ENCODE results near the gene ZNHIT1.
"Not testable (repeated sequence)": the region's sequence is repeated elsewhere in the genome, so short reads cannot be mapped to it uniquely, and the experiment has no call there.

Gene ZNHIT1

DNA sequence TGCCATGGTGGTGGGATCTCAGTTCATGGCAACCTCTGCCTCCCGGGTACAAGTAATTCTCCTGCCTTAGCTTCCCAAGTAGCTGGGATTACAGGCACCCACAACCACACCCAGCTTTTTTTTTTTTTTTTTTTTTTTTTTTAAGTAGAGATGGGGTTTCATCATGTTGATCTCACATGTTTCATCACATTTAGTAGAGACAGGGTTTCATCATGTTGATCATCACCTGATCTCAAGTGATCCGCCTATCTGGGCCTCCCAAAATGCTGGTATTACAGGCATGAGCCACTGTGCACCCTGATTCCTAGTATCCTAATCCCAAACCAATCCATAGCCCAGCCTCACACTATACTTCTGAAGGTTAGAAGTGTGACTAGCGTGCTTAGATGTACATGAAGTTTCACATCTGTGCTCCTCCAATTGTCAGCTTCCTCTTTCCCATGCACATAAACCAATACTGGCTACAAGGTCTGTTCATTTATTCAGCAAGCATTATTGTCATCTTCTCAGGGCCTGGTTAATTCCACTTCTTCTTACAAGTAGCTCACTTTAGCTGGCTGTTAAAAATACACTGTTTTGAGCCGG, 31.0 kb upstream of the ZNHIT1 start:
- DNase-seq (ENCODE audit: low read depth in 2 of 3, low spot score in 1 of 3): no peak

DNA sequence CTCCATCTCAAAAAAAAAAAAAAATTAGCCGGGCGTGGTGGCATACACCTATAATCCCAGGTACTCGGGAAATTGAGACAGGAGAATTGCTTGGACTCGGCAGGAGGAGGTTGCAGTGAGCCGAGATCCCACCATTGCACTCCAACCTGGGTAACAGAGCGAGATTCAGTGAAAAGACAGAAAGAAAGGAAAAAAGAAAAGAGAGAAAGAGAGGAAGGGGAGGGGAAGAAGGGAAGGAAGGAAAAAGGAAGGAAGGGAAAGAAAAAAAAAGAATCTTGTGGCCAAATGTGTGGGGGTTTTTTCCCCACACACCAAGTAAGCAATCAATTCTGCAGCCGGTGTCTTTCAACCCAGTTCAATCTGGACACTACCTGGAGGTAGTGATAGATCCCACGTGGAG, 28.9 kb upstream of the ZNHIT1 start:
- no peak for DNase-seq (ENCODE audit: low read depth in 2 of 3, low spot score in 1 of 3)

DNA sequence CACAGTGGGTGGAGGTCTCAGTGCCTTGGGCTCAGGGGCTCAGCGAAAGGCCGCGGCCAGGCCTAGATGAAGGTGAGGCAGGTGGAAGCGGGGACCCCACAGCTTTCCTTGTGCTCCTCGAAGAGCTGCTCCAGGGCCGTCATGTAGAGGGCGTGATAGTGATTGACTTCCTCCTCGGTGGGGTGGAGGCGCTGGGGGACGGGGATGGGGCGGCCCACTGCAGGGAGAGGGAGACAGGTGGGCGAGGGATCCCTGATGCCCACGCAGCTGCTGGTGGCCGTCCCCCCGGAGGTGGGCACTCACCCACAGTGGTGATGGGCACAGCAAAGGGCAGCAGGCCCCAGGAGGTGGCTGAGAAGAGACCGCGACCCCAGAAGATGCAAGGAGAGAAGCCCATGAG, 22.1 kb upstream of the ZNHIT1 start:
- no peak for DNase-seq (ENCODE audit: low read depth in 2 of 3, low spot score in 1 of 3)

DNA sequence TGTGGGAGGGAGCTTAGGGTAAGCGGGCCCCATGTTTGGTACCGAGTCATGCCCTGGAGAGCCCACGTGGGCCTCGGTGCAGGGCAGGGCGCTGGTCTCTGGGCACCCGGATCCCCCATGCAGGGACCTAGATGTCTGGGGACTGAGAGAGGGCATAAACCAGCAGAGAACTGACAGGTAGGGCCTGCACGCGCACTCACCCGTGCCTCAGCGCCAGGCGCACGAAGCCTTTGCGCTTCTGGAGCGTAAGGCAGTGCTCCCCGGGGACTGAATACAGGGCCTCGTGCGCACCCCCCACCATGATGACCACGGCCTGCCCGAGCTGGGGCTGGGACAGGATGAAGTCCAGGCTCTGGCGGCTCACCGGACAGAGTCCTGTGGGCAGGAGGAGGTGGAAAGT, 20.0 kb upstream of the ZNHIT1 start:
- DNase-seq (ENCODE audit: low read depth in 2 of 3, low spot score in 1 of 3): no peak

DNA sequence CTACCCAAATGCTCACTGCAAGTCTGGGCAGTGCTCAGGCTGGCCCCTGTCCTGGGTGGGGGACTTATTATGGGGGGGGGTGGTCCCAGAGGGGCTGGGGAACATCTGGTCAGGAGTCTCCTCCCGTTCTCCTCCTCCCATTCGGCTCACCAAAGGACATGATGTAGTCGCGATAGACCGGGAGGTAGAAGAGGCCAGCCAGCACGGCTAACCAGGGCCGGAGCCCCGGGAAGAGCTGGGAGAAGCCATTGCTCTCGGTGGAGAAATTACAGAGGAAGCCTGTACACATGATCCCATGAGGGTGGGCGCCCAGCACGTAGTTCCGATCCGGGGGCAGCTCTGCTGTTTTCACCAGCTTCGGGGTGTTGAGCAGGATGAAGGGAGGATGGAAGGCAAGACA, 19.5 kb upstream of the ZNHIT1 start:
- DNase-seq (ENCODE audit: low read depth in 2 of 3, low spot score in 1 of 3): no peak

DNA sequence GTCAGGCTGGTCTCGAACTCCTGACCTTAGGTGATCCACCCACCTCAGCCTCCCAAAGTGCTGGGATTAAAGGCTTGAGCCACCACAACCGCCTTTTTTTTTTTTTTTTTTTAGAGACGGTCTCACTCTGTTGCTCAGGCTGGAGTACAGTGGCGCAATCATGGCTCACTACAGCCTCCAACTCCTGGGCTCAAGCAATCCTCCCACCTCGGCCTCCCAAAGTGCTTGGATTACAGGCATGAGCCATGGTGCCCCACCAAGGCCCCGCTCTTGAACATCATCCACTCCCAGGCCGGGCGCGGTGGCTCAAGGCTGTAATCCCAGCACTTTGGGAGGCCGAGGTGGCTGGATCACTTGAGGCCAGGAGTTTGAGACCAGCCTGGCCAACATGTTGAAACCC, 18.4 kb upstream of the ZNHIT1 start:
- not testable (repeated sequence) for DNase-seq (ENCODE audit: low read depth in 2 of 3, low spot score in 1 of 3)

DNA sequence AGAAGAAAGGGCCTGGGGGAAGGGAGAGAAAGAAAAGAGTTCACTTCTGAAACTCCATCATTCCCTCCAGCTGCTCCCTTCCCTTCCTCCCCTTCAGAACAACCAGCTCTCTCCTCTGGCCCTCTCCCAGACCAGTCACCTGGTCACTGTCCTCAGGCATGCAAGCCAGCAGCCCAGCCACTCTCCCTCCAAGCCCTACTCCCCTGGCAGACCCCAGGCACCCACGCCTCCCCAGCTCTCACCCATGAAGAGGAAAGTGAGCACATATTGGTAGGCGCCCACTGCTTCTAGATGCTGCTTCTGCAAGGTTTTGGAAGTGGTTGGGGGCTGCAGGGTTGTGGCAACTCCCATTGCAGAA, 17.5 kb upstream of the ZNHIT1 start:
- DNase-seq (ENCODE audit: low read depth in 2 of 3, low spot score in 1 of 3): no peak

DNA sequence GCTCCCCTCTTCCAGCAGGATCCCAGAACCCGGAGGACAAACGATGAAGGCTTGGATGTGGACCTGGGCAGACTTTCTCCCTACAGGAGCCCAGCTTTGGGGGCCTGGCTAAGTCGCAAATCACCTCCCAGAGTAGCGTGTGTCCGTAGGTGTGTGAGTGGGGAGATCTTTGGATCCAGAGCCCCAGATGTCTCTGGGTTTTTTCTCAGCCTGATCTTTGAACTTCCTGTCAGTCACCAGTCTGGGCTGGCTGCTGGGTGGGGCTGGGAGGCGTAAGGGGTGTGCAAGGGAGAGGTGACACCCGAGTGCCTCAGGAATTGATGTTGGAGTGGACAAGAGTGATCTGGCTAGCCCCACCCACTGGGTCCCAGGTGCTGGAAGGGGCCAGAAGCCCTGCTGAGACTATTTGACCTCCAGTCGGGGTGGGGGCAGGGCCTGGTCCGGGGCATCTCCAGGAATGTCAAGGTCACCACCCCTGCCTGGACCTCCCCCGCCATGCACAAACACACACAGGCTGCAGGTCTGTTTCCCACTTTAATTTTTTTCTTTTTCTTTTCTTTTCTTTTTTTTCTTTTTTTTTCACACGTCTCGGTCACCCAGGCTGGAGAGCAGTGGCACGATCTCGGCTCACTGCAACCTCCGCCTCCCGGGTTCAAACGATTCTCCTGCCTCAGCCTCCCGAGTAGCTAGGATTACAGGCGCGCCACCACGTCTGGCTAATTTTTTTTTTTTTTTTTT, 16.9 kb upstream of the ZNHIT1 start, which contains the start of gene MOGAT3:
MOGAT3 (minus strand) TSS at position 175 of the 738 bp plus-strand sequence. CDS start 182 bp downstream, outside the sequence.
- DNase-seq (ENCODE audit: low read depth in 2 of 3, low spot score in 1 of 3): no peak

DNA sequence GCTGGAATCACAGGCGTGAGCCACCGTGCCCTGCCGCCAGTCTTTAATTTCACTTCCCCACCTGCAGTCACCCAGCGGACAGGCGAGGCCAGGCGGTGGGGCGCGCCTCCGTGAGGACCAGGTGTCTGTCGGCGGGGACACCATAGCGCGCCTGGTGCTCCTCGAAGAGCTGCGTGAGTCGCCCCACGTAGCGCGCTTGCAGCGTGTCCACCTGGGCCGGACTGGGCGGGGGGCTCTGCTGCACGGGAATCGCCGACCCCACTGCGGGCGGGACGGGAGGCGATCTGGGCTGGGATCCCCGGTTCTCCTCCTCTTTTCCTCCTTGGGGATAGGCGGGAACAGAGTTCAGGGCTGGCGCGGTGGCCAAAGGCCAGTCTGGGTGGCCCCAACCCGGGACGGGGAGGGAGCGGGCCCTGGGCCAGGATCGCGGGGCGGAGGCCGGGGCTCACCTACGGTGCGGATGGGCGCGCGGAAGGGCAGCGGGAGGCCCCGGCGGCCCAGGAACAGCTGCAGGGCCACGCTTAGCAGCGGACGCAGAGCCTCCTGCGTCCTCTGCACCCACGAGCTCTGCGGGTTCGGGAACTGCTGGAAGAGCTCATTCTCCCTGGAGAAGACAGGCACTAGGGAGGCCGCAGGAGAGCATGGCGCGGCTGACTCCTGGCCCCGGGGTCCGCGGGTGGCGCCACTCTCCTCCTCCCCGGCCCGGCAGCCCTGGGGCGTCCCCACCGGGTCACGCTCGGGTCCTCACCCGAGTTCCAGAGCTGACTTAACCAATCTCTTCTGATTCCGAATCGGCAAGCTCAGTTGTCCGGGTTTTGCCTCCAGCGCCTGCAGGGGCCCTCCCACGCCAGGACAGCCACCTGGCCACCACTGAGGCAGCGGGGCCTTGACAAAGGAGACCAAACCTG, 16.0 kb upstream of the ZNHIT1 start:
- no peak for DNase-seq (ENCODE audit: low read depth in 2 of 3, low spot score in 1 of 3)

DNA sequence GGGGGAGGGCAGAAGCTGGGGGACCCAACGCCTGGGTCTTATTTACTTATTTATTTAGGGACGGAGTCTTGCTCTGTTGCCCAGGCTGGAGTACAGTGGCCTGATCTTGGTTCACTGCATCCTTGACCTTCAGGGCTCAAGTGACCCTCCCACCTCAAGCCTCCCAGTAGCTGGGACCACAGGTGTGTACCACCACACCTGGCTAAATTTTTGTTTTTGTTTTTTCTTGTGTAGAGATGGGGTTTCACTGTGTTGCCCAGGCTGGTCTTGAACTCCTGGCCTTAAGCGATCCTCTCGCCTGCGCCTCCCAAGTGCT, 15.4 kb upstream of the ZNHIT1 start:
- DNase-seq (ENCODE audit: low read depth in 2 of 3, low spot score in 1 of 3): no peak

DNA sequence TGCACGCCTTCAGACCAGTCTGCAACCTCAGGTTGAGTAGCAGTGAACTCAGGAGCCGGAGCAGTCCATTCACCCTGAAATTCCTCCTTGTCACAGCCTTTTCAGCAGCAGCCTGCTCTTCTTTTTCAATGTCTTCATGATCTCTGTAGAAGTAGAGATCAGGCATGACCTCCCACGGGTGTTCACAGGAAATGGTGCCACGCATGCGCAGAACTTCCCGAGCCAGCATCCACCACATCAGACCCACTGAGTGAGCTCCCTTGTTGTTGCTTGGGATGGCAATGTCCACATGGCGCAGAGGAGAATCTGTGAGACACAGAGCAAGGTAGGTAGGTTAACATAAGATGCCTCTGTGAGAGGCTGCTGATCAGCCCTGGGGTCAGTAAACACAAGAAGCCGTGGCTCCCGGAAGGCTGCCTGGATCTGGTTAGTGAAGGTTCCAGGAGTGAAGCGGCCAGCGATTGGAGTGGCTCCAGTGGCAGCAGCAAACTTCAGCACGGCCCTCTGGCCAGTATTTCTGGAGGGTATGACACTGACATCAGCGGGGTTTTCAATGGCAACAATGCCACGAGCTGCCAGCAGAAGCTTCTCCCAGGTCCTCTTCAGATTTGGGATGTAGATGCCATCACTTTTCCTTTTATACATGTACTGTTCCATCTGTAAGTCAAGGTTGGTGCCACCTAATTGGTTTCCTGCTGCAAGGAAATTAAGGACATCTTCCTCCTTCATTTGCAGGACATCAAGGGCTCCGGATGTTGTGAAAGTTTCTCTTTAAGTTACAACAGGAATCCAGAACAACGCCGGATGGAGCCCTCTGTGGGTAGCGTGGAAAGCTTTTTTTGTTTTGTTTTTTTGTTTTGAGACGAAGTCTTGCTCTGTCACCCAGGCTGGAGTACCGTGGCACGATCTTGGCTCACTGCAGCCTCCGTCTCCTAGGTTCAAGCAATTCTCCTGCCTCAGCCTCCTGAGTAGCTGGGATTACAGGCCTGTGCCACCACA, 13.9 kb upstream of the ZNHIT1 start:
- DNase-seq (ENCODE audit: low read depth in 2 of 3, low spot score in 1 of 3): not testable (repeated sequence)

DNA sequence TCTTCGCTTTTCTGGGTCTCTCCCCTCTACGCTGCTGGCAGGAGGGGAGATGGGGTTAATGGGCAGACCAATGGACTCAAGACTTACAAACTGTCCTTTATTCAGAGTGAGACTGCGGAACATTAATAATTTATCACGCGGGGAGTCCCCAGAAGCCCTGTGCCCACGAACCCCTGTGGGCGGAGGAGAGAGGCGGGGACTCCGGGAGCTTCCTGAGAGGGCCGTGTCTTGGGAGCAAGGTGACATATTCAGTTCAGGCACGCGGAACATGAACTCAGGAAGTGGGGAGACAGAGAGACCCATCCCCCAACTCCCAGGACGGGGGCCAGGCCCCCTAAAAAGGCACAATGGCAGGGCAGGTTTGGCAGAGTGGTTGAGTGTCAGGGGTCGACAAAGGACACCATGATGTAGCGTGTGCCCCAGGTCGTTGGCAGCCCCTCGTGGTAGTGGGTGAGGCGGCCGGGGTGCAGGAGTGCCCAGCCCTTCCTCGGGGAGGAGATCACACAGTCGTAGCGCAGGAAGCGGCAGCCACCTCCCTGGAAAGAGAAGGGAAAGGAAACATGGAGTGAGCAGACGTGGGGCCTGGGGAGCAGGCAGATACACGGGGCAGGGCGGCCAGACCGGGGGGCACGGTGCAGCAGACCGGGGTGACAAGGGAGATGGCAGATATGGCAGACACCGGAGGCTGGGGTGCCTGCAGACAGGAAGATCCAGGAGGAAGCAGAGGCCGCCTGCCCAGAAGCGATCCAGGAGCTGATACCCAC, 11.9 kb upstream of the ZNHIT1 start:
- DNase-seq (ENCODE audit: low read depth in 2 of 3, low spot score in 1 of 3): no peak

DNA sequence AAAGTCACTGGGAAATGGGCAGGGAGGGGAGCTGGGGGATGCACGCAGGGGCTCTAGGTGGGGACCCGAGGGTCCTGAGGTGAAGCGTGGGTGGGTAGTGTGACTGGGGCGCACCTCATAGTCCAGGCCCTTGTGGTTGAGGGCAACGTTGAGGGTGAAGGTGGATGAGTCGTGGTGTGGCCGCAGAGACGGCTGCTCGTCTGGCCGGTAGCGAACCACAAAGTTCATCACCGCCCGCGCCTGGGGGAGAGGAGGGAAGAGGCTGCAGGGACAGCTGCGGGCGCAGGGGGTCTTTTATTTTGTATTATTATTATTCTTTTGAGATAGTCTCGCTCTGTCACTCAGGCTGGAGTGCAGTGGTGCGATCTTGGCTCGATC, 11.3 kb upstream of the ZNHIT1 start:
- no peak for DNase-seq (ENCODE audit: low read depth in 2 of 3, low spot score in 1 of 3)

DNA sequence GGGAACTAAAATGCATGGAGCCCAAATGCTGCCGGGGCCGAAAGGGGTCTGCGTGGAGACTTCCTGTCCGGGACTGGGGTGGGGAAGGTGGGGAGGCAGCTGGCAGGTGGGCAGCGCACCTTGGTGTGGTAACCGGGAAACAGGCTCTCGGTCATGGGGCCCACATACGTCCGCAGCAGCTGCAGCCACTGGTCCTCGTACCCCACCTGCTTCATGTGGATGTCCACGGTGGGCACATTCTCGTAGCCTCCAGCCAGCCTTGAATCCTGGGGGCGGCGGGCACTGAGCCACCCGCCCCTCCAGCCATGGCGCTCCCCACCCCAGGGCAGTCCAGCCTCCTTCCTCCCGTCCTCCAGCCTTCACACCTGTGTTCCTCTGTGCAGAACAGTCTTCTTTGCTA, 10.5 kb upstream of the ZNHIT1 start:
- DNase-seq (ENCODE audit: low read depth in 2 of 3, low spot score in 1 of 3): no peak

DNA sequence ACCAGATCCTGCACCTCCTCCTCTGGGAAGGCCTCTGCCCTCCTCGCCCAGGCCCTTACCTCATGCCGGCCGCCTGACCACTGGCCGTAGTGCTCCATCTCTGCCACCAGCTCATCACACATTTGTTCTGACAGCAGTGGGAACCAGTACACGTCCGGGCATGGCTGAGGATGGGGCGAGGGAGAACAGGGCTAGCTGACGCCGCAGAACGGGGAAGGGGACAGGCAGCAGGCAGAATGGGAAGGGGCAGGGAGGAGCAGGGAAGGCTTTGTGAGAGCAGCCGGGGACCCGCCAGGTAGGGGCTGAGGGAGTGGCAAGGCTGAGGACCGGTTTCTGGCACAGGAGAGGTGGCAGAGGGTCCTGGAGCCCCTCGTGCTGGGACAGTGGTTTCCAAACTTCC, 9.2 kb upstream of the ZNHIT1 start:
- no peak for DNase-seq (ENCODE audit: low read depth in 2 of 3, low spot score in 1 of 3)

DNA sequence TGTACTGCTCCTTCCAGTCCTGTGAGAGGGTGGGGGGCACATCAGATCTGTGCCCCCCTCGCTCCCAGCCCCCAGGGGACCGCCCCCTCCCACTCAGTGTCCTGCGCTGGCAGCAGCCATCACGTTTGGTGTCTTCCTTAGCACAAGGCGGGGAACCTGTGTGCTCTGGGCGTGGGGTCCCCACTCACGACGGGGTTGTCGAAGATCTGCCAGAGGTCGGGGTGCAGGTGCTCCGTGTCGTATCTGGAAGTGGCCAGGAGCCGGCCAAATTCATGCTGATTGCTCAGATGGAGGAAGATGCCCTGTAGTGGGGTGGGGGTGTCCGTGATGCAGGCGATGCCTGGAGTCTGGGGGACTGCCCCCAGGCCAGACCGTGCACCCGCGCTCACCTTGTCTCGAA, 7.8 kb upstream of the ZNHIT1 start:
- no peak for DNase-seq (ENCODE audit: low read depth in 2 of 3, low spot score in 1 of 3)

DNA sequence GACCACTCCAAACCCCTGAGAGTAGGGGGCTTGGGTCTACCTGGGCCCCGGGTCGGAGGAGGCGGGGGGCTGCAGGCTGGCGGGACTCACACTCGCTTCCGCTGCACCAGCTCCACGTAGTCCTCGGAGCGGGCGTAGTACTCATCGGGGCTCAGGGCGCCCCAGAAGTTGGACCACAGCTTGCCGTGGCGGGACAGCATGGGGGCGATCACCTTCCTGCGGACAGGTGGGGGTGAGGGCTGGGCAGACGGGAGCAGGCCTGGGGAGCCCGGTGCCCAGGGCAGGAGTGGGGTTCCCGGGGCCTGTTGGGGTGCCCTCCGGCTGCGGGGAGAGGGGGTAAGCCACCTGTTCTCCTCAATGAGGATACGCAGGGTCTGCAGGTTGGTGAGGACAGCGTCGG, 6.5 kb upstream of the ZNHIT1 start:
- DNase-seq (ENCODE audit: low read depth in 2 of 3, low spot score in 1 of 3): no peak

DNA sequence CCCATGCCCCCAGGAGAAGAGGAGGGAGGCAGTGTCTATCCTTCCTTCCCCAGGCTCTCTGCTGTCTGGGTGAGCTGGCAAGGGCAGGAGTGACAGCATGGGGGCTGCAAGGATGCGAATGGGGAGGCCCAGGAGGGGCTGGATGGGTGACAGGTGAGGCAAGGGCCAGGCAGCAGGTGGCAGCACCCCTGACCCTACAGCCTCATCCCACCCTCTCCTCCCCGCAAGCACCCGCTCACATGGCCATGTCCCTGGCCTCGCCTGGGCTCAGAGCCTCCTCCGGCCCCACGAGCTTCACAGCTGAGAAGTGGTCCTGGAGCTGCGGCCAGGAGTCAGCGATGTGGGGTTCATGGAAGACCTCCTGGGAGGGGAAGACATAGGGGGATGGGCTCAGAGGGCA, 6.0 kb upstream of the ZNHIT1 start:
- no peak for DNase-seq (ENCODE audit: low read depth in 2 of 3, low spot score in 1 of 3)

DNA sequence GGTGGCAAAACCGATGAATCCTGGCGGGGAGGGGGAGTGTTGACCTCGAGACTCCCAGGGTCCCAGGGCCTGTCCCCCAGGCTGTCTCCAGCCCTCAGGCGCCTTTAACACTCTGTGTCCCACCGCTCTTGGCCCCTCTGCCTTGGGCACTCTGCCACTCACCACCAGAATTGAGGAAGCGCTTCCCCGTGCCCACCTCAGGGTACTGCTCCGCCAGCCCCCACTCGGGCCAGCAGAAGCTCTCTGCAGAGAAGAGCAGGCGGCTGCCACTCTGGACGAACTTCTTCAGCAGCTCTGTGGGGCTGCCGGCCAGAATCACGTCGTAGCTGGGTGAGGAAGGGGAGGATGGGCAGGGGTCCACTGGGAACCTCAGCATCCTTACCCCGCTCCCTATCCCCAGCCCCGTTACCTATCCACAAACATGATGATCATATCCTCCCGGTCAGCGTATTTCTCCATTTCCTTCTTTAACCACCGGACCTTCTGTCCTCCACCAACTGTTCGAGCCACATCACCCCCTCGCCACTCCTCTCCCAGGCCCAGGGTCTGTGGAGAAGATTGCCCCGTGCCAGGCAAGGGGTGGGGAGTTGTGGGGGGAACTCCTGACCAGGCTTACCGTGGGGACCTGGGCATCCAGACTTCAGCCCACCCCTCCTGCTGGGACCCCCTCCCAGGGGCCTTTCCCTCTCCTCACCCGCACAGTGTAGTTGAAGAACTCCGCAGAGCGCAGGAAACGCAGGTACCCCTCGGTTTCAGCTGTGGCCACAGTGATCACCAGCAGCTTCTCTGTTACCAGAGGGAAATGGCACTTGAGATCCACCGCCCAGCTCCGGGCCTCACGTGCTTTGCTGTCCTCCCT, 1.7 kb upstream of the ZNHIT1 start:
- DNase-seq (ENCODE audit: low read depth in 2 of 3, low spot score in 1 of 3): no peak
